ENCODE data around the gene SLIT3. TPM values are rescaled to one million over a fixed set of nuclear protein-coding genes. Genes with fewer than 3 reads are reported as not detected.

The SLIT3 gene
- total RNA-seq, 1 experiment from 2014 or later: 0.10 TPM

DNA sequence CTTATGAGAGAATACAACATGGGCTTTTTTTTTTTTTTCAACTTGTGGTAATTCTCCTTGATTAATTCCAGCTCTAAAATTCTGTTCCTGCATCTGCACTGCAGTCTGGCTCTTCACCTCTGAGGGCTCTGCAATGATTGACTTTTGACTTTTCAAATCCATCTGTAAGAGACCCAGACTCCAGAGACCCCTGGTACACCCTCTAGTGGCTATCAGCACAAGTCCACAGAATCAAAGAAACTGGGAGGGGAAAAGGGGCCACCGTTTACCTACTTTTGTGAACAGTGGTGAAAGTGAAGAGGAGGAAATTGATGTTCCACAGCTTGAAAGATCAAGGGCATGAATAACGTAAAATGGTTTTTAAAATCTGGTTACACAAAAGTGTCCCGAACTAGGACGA is 151.6 kb downstream of the SLIT3 start:
- ChIA-PET CTCF (no interaction called here), POLR2A (no interaction called here), RAD21 (ENCODE audit: low non-redundant PET in 1 of 2, low total read pairs in 2 of 2, uncharacterized antibody in 2 of 2, unreplicated experiment in 2 of 2) (no interaction called here)
- H3K27me3 ChIP-seq (ENCODE audit: insufficient read depth, low read length): peaks cover 49% of the 10 kb centered on the region
- ATAC-seq: peak; percentile 36; the same call in 1 of the 2 replicates
- no peak overlapping the region for H3K27ac ChIP-seq (ENCODE audit: low read depth, low read length)
- H4K20me1 ChIP-seq (ENCODE audit: insufficient read depth): no peaks in the 10 kb centered on the region
- no peak overlapping the region for H3K4me2 ChIP-seq (ENCODE audit: low read length)
- no peaks in the 10 kb centered on the region for H3K36me3 ChIP-seq (ENCODE audit: control insufficient read depth in 1 of 2, insufficient read depth in 2 of 2, low read length in 2 of 2)
- intact Hi-C loops (cut with micrococcal nuclease): no loop called here
- BruUV-seq (replicated peaks): no TSS peak
- H3K4me3 ChIP-seq (replicated peaks in 1 of 2; ENCODE audit: low read depth in 1 of 2, low read length in 2 of 2): no peak overlapping the region
- no peak overlapping the region for H2AFZ ChIP-seq (ENCODE audit: low read depth, low read length, poor library complexity, severe bottlenecking)
- H3K4me1 ChIP-seq (ENCODE audit: control insufficient read depth in 1 of 2, insufficient read depth in 2 of 2, low read length in 2 of 2): no peaks in the 10 kb centered on the region
- H3K79me2 ChIP-seq (ENCODE audit: insufficient read depth, low read length): no peaks in the 10 kb centered on the region
- no peak for DNase-seq (ENCODE audit: low read depth, low spot score)
- H3K9me2 ChIP-seq (ENCODE audit: insufficient read depth): no peaks in the 10 kb centered on the region
- TF ChIP-seq RAD21 (IDR thresholded peaks at IDR 0.05; ENCODE audit: low read depth) (peak; percentile 22; the same call in 1 of the 2 replicates), CEBPB (IDR thresholded peaks at IDR 0.05; ENCODE audit: low read depth) (no peak), ELF1 (IDR thresholded peaks at IDR 0.05; ENCODE audit: borderline replicate concordance, low read depth) (no peak)
- TF ChIP-seq, protein P1, sequence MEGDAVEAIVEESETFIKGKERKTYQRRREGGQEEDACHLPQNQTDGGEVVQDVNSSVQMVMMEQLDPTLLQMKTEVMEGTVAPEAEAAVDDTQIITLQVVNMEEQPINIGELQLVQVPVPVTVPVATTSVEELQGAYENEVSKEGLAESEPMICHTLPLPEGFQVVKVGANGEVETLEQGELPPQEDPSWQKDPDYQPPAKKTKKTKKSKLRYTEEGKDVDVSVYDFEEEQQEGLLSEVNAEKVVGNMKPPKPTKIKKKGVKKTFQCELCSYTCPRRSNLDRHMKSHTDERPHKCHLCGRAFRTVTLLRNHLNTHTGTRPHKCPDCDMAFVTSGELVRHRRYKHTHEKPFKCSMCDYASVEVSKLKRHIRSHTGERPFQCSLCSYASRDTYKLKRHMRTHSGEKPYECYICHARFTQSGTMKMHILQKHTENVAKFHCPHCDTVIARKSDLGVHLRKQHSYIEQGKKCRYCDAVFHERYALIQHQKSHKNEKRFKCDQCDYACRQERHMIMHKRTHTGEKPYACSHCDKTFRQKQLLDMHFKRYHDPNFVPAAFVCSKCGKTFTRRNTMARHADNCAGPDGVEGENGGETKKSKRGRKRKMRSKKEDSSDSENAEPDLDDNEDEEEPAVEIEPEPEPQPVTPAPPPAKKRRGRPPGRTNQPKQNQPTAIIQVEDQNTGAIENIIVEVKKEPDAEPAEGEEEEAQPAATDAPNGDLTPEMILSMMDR (IDR thresholded peaks at IDR 0.05 in 2 of 3, conservative IDR thresholded peaks at IDR 0.05 in 1 of 3; ENCODE audit: borderline replicate concordance in 1 of 3, insufficient read depth in 1 of 3, low read depth in 2 of 3, low read length in 2 of 3): peak; percentile 14 to 50 (median 45); a peak in 4 of 6 replicates
- no peaks in the 10 kb centered on the region for H3K9me3 ChIP-seq (ENCODE audit: control insufficient read depth in 1 of 2, insufficient read depth in 1 of 2, low read depth in 1 of 2, low read length in 2 of 2)
- H3K9ac ChIP-seq (ENCODE audit: low read length): no peak overlapping the region

DNA sequence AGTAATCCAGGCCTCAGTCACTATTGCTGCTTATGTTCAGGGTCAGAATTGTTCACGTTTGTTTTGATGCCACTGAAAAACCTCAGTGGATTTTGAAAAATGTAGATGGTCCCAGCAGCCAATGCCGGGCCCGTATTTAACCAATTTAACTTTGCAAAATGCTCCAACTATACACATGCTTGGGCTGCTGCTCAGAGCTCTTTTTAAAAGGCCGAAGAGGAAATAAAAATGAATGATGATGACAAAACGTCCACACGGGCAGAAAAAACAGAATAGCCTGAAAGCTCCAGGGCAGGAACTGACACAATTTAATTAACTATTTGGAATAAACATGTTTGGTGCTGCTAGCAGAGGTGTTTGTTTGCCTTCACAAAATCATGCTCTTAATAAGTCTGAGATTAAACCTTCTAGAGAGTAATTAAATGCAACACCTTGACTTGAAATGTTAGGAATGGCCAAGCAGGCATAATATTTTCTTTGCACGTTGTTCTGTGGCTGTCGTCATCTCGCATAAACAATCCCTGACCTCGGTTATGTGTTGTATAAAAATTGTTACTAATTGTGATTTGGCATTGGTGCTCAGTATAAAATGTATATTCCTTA is 152.7 kb downstream of the SLIT3 start:
- Histone ChIP-seq H3K36me3 (ENCODE audit: control insufficient read depth in 1 of 2, insufficient read depth in 2 of 2, low read length in 2 of 2) (no peaks in the 10 kb centered on the region), H4K20me1 (ENCODE audit: insufficient read depth) (no peaks in the 10 kb centered on the region), H3K9ac (ENCODE audit: low read length) (no peak overlapping the region), H3K4me3 (replicated peaks in 1 of 2; ENCODE audit: low read depth in 1 of 2, low read length in 2 of 2) (no peak overlapping the region), H2AFZ (ENCODE audit: low read depth, low read length, poor library complexity, severe bottlenecking) (no peak overlapping the region), H3K27ac (ENCODE audit: low read depth, low read length) (no peak overlapping the region), H3K79me2 (ENCODE audit: insufficient read depth, low read length) (no peaks in the 10 kb centered on the region), H3K27me3 (ENCODE audit: insufficient read depth, low read length) (peaks cover 59% of the 10 kb centered on the region), H3K9me3 (ENCODE audit: control insufficient read depth in 1 of 2, insufficient read depth in 1 of 2, low read depth in 1 of 2, low read length in 2 of 2) (no peaks in the 10 kb centered on the region), H3K9me2 (ENCODE audit: insufficient read depth) (no peaks in the 10 kb centered on the region), H3K4me1 (ENCODE audit: control insufficient read depth in 1 of 2, insufficient read depth in 2 of 2, low read length in 2 of 2) (no peaks in the 10 kb centered on the region), H3K4me2 (ENCODE audit: low read length) (no peak overlapping the region)
- intact Hi-C loops (cut with micrococcal nuclease): no loop called here
- RAD21 ChIA-PET (ENCODE audit: low non-redundant PET in 1 of 2, low total read pairs in 2 of 2, uncharacterized antibody in 2 of 2, unreplicated experiment in 2 of 2): no interaction called here
- ATAC-seq (no peak), DNase-seq (ENCODE audit: low read depth, low spot score) (no peak)
- POLR2A ChIA-PET: no interaction called here
- CTCF ChIA-PET: no interaction called here
- no TSS peak for BruUV-seq (replicated peaks)
- TF ChIP-seq EZH2 (IDR thresholded peaks at IDR 0.05) (no peak), RAD21 (IDR thresholded peaks at IDR 0.05; ENCODE audit: low read depth) (no peak), YY1 (IDR thresholded peaks at IDR 0.05; ENCODE audit: extremely low read depth, insufficient replicate concordance, low read depth, low read length) (no peak), ZFX (IDR thresholded peaks at IDR 0.05) (no peak), JUND (IDR thresholded peaks at IDR 0.05) (no peak), SRF (IDR thresholded peaks at IDR 0.05; ENCODE audit: low read depth) (no peak), POLR2AphosphoS5 (IDR thresholded peaks at IDR 0.05; ENCODE audit: low read depth, low read length) (no peak), EZH2phosphoT487 (IDR thresholded peaks at IDR 0.05; ENCODE audit: borderline replicate concordance) (no peak), CEBPB (IDR thresholded peaks at IDR 0.05; ENCODE audit: low read depth) (no peak)
- TF ChIP-seq, protein P1 (IDR thresholded peaks at IDR 0.05 in 2 of 3, conservative IDR thresholded peaks at IDR 0.05 in 1 of 3; ENCODE audit: borderline replicate concordance in 1 of 3, insufficient read depth in 1 of 3, low read depth in 2 of 3, low read length in 2 of 3): no peak
- TF ChIP-seq, protein P2, sequence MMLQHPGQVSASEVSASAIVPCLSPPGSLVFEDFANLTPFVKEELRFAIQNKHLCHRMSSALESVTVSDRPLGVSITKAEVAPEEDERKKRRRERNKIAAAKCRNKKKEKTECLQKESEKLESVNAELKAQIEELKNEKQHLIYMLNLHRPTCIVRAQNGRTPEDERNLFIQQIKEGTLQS (IDR thresholded peaks at IDR 0.05): no peak
- TF ChIP-seq, protein P3, sequence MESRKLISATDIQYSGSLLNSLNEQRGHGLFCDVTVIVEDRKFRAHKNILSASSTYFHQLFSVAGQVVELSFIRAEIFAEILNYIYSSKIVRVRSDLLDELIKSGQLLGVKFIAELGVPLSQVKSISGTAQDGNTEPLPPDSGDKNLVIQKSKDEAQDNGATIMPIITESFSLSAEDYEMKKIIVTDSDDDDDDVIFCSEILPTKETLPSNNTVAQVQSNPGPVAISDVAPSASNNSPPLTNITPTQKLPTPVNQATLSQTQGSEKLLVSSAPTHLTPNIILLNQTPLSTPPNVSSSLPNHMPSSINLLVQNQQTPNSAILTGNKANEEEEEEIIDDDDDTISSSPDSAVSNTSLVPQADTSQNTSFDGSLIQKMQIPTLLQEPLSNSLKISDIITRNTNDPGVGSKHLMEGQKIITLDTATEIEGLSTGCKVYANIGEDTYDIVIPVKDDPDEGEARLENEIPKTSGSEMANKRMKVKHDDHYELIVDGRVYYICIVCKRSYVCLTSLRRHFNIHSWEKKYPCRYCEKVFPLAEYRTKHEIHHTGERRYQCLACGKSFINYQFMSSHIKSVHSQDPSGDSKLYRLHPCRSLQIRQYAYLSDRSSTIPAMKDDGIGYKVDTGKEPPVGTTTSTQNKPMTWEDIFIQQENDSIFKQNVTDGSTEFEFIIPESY (IDR thresholded peaks at IDR 0.05; ENCODE audit: extremely low read depth, insufficient replicate concordance, low read length): no peak

Measured in HCT116 (cell line).